GM21528 (cell line): ENCODE measurements around the gene TMEM44.
"Not testable (repeated sequence)": the region's sequence is repeated elsewhere in the genome, so short reads cannot be mapped to it uniquely, and the experiment has no call there.

Experiments
- ATAC-seq: cut with Tn5 transposase; IDR thresholded peaks from one replicate; pipeline ENCODE4 v1.9.1; 2021; ENCODE audit warnings: mild to moderate bottlenecking, moderate library complexity; ENCODE audit not compliant: unreplicated experiment, low FRiP score

The TMEM44 gene

DNA sequence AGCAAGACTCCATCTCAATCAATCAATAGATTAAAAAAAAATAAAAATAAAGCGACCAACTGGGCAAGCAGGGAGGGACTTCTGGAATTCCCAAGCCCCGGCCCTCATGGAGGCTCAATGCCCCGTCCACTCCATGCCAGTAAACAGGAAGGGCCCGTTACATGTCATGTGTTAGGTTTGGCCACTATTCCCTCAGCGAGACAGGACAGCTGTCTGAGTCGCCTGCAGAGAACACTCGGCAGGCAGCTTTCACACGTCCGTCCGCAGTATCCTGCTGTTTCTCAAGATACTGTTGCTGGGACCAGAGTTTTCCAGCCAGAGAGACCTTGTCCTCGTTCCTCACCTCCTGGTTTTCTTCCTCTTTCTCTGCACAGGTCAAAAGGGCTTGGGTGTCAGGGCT is 18.0 kb downstream of the TMEM44 start:
- ATAC-seq: no peak

DNA sequence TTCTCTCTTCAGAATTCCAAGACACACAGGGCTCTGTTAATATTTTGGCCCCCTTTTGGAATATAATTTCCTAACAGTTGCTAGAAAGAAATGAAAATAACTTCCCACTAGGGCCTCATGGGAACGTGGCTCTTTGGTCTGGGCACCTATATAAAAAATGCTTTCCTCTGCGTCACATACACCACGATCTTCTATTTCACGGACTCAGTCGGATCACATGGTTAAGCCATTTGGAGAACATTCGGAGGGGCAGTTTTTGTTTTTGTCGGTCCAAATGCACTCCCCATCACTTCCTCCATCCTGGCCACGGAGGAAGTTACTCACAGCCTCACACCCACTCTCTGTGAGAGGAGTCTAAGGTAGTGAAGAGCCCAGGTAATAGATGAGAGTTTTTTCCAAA is 21.0 kb downstream of the TMEM44 start:
- no peak for ATAC-seq

DNA sequence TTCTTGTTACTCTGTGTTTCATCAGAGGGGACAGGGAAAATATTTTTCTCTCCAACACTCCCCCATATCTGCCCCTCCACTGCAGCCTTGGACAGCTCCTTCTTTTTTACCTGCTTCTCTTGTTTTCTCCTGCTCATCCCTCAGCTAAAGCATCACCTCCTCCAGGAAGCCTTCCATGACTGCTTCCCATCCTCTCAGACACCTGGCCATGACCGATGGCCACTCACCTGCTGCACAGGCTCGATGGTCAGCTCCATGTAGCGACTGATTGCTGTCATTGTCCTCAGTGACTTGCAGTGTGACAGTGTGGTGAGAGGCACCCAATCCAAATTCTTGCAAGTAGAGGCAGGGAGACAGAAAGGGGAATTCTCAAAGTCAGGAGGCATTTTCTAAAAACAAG is 22.5 kb downstream of the TMEM44 start:
- no peak for ATAC-seq

DNA sequence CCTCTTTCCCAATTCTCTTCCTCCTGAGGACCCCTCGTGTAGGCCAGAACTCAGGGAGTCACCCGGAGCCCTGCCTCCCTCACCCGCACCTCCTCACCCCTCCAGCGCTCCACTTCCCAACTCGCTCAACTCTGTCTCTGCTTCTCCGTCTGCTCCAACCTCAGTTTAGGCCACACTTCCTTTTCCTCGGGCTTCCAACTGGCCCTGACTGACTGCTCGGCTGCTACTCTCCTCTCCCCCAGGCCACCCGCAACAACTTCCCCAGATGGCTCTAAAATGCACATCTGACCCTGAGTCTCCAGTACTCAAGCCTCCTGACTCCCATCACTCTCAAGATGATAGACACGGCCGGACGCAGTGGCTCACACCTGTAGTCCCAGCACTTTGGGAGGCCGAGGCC is 23.6 kb downstream of the TMEM44 start:
- no peak for ATAC-seq

DNA sequence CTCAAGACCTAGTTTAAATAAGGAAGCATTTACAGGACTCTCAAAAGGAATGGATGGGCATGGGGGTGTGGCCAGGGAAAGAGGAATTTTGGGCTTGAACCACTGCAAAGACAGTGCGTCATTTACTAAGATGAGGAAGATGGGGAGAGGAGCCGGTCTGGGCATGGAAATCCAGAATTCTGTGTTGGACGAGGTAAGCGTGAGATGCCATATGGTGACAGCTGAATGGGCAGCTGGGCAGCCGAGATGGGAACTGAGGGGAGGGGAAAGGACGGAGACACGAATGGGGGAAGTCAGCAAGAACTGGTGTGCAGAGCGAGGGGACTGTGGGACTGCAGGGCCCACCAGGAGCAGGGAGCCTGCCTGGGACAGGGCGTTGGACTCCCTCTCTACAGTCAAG is 24.2 kb downstream of the TMEM44 start:
- ATAC-seq: no peak

DNA sequence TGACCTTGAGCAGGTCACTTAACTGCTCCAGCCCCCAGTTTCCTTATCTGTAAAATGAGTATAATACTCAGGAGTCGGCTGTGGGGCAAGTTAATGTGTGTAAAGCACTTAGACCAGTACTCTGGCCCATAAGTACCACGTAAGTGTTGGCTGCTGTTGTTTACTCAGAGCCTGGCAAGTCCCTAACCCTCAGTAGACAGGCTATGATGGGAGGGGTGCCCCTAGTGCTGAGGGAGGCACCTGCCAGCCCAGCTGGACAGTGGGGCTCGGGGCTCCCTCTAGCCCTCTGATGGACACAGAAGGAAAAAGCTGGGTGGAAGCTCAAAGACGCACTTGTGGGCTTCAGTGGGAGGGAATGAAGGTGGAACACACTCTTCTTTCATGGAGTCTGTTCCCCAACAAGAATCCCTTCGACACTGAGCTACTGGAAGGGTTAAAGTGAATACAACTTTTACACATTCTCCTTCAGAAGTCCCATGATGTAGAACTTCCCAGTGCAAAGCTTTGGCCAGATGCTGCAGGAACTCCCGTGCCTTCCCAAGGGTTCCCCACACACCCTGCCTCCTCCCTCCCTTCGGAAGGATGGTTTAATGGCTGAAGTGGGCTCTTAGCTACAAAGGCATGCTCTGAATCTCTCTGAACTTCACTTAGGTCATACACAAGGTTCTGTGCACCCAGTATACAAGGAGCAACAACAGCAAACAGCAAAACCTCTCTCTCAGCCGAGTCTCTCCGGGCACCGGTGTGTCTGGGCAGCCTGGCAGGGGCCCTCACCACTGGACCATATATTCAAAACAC is 25.4 kb downstream of the TMEM44 start:
- ATAC-seq: no peak

DNA sequence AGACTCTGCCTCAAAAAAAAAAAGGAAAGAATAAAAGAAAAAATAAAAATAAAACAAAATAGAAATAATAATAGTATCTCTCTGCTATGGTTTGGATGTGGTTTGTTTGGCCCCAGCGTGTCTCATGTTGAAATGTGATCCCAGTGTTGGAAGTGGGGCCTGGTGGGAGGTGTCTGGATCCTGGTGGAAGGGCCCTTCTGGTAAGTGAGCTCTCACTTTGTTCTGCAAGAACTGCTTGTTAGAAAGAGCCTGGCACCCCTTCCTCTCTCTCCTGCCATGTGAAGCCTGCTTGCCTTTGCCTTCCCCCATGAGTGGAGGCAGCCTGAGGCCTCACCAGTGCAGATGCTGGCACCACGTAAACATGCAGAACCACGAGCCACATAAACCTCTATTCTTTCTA is 26.3 kb downstream of the TMEM44 start:
- no peak for ATAC-seq

DNA sequence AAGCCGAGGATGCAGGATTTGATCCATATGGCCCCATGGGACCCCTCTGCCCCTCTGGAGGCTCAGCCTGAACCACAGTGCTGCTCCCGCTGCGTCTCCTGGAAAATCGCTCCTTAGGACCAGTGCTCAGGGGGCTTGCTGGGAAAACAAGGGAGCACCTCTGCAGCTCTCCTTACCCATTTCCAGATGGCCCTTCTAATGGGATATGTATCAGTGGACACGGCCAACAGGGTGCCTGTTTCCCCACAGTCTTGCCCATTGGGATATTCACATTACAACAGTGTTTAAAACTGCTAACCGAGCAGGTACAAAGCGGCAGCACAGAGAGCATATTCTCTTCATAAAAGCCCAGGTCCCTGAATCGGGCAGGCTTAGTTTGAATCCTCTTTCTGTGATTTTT is 27.1 kb downstream of the TMEM44 start:
- ATAC-seq: no peak

DNA sequence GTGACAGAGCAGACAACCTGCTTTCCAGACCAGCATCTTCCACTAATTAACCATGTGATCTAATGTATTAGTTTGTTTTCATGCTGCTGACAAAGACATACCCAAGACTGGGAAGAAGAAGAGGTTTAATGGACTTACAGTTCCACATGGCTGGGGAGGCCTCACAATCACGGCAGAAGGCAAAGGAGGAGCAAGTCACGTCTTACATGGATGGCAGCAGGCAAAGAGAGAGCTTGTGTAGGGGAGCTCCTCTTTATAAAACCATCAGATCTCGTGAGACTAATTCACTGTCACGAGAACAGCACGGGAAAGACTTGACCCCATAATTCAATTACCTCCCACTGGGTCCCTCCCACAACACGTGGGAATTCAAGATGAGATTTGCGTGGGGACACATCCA is 27.9 kb downstream of the TMEM44 start:
- not testable (repeated sequence) for ATAC-seq

DNA sequence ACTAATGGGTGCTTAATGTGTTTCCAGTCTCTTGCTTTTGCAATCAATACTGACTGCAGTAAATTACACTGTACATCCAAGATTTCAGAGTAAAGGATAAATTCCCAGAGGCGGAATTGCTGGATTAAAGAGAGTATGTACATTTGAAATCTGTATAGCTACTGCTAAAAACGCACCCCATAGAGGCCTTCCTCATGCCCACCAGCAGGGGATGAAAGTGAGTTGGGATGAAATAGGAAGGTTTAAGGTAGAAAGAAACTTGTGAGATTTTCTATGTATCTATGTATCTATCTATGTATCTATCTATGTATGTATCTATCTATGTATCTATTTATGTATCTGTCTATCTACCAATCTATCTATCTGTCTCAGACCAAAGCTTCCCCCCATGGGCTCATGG is 28.4 kb downstream of the TMEM44 start:
- no peak for ATAC-seq

DNA sequence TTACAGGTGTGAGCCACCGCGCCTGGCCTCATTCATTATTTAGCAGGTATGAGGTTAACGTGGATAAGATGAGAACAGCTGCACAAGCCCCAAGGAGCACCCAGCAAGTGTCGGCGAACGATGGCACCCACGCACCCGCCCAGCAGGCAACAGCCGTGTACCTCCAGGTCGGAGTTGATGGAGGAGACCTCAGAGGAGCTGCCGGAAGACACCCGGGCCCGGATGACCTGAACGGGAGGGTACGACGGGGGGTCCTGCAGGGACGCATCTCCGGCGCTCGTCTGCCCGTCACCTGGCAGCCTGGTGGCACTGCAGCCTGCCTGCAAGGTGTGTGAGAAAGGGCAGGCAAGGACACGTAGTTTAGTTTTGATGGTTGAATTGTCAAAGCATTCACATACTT is 29.1 kb downstream of the TMEM44 start:
- ATAC-seq: no peak

DNA sequence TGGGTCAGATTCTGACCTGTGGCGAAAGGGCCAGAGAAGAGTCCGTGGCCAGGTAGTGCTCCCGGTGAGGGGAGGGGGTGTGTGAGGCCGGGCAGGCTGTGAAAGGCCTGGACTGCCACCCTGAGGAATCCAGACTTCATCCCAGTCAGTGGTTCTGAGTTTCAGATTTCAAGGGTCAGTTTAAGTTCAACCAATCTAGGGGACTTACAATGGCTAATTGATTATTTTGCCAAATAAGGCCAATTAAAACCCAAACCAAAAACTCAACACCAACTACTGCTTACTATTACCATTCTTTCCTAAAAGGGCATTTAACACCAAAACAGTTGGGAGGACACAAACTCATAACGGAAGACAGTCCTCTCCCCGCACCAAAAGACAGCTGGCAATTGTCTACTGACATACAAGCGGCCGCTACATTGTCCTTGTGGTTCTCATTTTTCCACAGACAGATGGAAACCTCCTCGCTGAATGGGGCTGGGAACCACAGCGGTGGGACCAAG is 30.5 kb downstream of the TMEM44 start:
- no peak for ATAC-seq

DNA sequence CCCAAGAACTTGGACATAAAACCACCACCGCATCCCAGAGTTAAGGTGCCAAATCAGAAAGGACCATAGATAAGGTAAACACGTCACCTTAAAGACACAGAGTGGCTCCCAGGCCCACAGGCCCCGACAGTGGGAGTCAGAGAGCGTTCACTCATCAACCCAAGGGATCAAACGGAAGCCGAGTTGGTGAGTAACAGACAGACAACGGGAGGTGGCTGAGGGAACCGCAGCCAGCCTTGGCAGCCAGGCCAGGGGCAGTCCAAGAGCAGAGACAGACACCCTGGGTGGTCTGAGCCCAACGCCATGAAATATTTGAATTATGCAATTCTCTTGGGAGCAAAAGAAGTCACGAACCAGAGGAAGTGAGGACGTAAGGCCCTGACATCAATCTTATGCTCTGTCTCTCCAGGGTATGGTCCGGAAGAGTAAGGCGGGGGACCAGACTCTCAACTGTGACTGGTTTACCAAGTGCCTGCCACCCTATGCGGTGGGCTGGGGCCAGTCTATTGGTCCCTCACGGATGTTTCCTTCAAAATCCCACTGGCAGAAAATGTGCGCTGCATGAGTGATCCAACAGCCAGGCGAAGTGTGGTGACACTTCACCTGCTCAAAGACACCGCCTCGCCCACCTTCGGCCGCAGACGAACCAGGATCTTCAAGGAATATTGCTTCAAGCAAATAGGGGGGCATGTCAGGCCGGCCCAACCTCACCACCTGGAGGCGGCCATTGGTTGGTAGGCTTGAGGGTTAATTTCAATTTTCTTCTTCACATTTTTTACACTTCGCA is 34.3 kb downstream of the TMEM44 start:
- ATAC-seq: no peak

DNA sequence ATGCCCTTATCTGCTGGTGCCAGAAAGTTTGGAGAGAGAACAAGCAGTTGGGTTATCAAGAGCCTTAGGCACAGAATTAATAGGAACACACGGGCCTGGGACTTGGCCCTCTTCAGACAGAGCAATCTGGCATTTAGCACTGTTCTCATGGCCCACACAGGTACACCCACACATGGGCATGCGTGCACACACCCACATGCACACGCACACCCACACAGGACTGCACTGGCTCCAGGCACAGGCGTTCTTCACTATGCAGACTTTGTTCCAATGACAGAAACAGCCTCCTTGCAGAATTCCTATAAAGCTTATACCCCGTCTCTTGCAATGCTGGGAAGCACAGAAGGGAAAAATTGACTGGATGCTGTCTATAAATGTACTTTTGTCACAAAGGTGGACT is 36.3 kb downstream of the TMEM44 start:
- no peak for ATAC-seq

DNA sequence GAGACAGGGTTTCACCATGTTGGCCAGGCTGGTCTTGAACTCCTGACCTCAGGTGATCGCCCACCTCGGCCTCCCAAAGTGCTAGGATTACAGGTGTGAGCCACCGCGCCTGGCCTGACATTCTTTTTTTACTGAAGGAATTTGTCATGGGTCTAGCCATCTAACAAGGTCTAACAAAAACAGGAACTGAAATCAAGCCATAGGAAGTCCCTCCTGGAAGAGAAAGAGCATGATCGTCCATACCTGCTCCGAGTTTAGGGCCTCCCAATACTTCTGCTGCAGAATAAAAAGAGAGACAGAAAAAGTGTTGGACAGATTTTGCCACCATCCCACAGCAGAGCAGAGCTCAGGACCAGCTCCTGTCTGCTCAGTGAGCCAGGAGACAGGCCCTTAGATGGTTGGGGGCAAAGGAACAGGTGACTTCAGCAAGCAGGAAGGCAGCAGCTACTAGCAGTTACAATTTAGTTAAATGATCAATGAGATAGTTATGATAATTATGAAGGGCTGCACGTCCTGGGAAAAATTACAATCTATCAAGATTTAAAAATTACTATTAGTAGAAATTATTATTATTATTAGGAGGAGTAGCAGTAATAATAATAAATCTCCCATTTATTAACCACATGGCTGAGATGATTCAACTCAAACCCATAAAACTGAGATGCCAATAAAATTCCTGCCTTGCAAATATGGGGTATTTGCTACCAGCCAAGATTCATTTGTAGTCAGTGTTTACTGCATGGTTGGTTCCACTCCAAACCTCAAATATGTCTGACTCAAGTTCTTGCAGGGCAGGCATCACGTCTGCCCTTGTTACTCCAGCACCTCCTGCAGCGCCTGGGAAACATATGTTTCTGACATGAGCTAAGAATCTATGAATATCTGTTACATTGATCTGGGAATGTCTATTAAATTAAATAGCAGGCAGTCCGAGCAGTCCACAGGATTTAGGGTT is 40.1 kb downstream of the TMEM44 start:
- no peak for ATAC-seq

DNA sequence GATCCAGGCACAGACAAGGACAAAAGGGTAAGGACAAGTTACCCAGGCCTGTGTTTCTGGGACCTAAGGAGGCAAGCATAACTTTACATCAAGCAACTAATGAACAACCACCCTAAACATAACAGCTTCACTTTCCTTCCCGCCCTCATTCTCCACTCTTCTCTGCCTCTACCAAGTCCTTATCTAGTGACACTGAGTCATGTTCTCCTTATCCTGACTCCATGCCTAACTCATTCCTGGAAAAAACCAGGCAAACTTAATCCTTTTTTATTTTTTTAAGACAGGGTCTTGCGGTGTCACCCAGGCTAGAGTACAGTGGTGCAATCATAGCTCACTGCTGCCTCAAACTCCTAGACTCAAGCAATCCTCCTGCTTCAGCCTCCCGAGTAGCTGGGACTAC is 44.5 kb downstream of the TMEM44 start:
- ATAC-seq: no peak

DNA sequence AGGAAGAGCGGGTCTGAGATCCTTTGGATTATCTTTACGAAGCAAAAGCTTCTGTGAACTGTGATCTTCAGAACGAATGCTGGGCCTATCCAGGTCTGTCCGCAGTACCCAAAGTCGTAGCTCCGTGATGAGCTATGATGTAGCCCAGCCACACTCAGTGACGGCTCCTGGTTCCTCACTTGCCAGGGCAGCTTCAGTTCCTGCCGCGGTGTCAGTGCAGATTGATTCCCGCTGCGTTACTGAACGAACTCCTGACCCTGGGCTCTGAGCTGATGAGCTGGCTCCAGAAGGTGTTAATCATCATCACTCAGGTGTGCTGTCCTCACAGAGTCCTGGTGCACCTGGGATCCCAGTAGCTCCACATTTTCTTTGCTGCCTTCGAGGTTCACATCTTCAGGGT is 45.0 kb downstream of the TMEM44 start:
- no peak for ATAC-seq

DNA sequence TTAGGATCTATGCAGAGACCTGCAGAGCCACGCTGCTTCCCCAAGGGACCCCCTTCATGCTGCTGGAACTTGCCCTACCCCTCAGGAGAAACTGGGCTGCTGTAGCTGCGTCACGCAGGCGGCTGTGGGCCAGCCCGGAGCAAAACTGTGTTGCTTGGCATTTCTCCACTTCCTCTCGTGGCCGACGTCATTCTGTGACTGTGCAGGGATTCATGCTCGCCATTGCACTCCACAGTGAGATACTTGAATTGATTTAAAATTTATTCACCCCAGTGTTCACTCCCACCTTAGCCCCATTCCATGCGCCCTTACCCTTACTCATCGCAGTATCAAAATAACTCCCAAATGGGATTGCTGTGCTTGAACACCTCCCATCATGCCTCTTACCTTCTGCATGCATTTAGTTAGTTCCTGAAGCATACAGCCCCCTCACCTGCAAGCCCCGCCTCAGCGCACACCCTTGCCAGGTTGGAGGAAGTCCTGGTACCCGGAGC is 45.7 kb downstream of the TMEM44 start:
- ATAC-seq: no peak

DNA sequence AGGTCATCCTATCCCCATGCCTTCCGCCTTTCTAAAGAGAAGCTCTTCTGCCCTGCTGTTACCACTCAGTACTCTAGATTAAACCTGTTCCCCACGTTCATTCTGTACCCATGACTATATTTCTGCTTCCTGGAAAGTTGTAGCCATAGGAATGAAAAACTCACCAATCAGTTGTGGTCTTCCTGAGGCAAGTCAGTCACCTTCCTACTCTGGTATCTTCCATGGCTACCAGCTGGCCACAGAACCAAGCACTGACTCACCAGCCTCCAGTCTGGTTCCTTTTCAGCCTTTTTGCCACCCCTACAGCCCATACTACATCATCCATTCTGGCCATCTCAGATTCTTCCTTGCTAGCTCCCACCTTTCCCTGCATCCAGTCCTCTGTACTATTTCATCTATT is 46.4 kb downstream of the TMEM44 start:
- ATAC-seq: no peak

DNA sequence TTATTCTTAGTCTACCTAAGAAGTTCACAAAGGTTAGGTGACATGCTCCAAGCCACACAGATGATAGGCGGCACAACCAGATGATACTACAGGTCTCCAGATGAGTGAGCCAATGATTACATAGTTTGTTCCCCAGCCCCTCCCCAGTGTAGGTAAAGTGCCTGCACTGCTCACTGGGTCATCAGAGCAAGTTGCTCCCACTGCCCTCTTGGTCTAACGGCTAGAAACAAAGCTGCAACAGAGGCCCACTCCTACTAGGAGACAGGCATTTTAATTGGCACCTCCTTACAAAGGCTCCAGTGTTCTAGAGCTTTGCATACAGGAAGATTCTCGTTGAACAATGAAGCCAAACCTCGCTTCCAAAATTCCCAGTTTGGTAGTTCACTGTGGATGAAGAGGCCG is 47.3 kb downstream of the TMEM44 start:
- no peak for ATAC-seq

DNA sequence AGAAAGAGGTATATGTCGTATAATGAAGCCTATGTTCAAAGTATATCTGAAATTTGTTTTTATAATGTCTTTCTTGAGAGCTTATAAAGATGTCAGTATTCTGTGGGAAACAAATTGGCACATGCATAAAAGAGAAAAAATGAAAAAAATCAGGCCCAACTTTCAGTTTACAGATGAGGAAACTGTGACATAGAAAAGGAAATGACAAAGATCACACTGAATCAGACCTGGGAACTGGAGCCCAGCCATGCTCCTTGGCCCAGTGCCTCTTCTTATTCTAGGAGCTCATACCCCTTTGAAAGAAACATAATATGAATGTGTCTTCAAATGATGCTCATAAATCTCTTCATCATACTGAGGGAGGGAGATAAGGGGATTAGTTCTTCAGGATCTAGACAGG is 48.4 kb downstream of the TMEM44 start:
- no peak for ATAC-seq
